IPS-11a (cell line): ENCODE measurements around the gene SHANK2.
A peak's percentile ranks its signal among the peaks of the same experiment; 100 is the strongest.

ENCODE experiments used
- H3K4me3 ChIP-seq: one replicate; pipeline ENCODE4 v1.5.1; 2013; ENCODE audit warnings: low read depth, low read length, control low read depth

SHANK2 gene

DNA sequence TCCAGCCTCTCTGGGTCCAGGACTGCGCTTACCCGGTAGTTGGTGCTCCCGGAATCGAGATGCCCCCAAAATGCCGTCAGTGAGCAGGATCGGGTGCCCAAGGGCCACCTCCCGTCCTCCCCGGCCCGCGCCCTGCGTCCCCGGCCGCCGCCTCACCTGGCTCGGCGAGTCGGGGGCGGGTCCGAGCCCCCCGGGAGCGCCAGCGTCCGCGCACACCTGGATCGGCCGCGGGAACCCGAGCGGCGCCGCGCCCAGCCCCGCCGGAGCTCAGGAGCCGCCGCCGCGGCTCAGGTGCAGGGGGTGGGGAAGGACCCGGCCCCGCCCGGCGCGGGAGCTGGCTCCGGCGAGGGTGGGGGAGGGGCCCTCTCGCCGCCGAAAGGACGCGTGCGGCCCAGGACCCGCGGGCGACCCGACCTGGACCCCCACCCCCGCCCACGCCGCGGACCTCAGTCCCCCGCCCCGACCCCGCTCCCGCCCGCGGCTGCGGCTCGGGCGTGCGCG, at the start of gene SHANK2:
Gene SHANK2, minus strand, starts transcription at position 309 of the 501 bp plus-strand sequence. CDS start 105,251 bp downstream, outside the sequence.
- H3K4me3 ChIP-seq, result peak within 1 kb of the TSS; percentile 82

DNA sequence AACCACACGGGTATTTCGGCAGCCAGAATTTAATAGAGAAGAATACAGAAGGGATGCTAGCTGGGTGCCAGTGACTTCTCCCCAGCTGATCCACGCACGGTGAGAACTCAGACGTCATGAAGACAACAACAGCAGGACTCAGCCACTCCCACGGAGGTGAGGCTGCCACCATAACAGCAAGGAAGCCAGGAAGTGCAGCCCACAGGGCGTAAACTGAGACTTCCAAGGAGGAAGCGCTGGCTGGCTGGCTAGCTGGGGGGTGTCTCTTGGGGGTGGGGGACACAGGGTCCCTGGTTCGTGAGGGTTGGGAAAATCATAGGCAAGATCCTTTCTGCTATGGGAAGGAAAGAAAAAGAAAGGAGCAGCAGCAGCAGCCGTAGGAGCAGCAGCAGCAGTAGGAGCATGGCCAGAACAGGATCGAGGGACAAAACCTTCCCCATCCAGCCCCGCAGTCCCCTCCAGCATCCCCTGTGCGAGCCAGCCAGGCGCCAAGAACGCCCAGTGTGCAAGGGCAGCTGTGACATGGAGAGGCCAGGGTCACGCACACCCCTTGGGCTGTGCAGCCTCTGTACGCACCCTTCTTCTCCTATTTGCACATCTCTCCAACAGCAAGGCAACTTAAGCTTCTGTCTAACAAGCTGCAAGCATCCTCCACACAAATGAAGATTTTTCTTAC, 49.6 kb upstream of the SHANK2 start:
- H3K4me3 ChIP-seq, result no peak overlapping the region

DNA sequence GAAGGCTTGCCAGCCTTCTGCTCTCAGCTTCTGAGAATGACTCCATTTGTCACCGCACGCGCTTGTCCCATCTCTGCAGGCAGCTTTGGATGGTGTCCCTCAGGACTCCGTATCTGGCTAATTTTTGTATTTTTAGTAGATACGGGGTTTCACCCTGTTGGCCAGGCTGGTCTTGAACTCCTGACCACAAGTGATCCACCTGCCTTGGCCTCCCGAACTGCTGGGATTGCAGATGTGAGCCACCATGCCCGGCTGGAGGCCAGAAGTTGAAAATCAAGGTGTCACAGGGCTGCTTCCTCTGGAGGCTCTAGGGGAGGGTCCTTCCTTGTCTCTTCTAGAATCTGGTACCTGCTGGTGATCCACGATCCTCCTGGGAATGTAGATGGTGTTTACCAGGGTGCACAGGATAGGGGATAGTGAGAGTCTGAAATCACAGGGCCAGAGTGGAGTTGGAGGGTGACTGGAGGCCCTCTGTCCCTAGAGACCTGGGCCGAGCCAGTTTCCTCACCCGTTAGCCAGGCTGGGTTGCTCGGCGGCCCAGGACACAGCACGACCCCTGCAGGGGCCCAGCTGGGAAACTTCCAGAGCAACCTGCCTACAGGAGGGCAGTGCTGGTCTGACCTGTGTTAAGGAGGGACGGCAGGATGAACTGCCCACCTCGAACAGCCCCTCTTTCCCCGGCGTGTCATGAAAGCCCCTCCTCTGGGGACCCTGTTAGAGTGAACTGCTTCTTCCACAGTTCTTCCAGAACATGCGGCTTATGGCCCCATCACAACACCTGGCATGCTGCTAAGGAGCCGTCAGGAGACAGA, 48.9 kb upstream of the SHANK2 start:
- H3K4me3 ChIP-seq, result no peak overlapping the region

DNA sequence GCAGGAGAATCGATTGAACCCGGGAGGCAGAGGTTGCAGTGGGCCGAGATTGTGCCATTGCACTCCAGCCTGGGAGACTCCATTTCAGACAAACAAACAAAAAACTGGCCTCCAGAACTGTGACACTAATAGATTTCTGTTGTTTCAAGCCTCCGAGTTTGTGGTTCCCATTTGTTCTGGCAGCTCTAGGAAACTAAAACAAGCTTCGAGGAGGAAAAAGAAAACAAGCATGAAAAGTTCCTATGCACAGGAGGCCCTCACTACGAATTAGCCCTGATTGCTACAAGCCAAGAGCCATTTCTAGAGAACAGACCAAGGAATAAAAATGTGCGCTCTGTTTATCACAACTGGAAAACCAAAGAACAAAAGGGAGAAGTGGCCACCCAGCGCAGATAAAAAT, 47.8 kb upstream of the SHANK2 start:
- H3K4me3 ChIP-seq, result no peak overlapping the region

DNA sequence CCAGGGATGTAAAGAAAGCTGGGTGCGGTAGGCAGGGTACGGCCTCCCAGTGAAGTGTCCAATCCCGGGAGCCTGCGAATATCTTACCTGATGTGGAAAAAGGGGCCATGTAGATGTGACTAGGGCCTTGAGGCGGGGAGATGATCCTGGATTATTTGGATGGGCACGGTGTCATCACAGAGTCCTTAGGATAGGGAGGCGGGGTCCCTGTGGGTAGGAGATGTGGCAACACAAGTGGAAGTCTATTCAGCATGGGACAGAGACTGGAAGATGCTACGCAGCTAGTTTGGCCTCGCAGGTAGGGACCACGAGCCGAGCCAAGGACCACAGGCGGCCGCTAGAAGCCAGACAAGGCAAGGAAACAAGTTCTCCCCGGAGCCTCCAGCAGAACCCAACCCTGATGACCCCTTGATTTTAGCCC, 46.4 kb upstream of the SHANK2 start:
- H3K4me3 ChIP-seq, result no peak overlapping the region

DNA sequence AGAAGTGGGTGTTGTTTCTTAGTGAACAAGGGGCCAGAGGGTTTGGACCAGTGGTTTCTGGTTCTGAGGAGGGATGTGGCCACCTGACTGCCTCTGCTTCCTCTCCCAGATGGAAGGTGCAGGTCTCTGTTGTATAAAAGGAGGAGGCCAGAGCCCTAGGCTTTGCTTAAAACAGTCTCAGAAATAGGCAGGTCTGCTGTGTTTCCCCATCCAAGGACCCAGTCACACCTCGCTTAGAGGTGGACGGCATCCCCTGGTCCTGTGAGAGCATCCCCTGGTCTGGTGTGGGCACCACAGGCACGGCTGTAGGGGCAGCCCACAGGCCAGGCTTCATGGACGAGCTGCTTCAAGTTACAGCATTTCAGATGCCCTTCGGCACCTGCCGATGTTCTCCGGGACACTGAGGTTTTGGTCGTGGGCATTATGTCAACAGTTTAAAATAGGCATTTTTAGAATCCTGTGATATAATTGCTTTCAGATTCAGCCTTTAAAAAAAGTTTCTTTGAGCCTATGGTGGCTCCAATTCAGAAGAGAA, 45.7 kb upstream of the SHANK2 start:
- no peak overlapping the region for H3K4me3 ChIP-seq

DNA sequence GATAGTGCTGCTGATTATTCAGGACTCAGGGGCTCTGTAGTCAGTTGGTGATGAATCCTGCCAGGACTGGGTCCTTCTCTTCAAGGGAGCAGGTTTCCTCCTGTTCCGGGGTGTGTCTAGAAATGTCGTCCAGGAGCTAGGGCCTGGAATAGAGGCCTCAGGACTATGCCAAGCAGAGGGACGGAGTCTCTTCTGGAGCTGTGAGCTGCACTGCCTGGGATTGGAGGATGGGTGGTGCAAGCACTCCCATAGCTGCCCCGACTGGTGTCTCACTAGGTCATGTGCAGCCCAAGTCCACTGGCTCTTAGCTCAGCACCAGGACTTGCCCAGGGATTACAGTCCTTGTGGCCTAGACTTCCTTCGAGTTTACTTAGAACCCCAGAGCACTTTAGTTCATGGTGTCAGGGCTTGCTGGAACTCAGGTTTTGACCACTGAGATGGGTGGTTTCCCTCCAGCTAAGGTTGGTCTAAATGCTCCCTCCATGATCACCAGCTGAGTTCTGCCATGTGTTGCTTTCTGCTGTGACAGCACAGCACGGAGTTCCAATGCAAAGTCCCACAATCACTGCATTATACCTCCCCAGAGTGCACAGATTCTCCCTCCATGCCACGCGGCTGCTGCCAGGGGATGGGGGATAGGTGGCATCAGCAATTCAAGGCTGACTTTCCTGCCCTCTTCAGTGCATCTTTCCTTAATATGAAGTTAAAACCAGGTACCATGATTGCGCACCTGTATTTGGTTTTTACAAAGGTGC, 42.6 kb upstream of the SHANK2 start:
- H3K4me3 ChIP-seq, result no peak overlapping the region

DNA sequence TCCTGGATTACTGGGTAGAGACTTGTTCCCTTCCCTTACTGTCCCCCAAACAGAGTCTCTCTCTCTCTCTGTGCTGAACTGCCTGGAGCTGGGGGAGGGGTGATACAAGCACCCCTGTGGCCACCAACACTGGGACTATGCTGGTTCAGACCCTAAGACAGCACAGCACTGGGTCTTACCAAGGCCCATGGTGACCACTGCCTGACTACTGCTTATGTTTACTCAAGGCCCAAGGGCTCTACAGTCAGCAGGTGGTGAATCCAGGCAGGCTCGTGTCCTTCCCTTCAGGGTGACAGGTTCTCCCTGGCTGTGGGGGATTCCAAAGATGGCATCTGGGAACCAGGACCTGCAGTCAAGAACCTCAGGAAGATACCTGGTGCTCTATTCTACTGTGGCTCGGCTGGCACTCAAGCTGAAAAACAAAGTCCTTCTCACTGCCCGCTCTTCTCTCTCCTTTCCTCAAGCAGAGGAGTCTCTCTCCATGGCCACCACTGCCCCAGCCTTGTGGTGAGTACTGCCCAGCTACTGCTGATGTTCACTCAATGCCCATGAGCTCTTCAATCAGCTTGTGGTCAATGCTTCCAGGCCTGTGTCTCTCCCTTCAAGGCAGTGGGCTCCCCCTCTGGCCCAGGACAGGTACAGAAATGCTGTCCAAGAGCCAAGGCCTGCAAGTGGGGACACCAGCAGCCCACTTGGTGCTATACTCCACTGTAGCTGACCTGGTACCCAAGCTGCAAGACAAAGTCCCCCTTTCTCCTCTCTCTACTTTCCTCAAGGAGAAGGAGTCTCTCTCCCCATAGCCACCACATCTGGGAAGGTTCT, 41.8 kb upstream of the SHANK2 start:
- no peak overlapping the region for H3K4me3 ChIP-seq

DNA sequence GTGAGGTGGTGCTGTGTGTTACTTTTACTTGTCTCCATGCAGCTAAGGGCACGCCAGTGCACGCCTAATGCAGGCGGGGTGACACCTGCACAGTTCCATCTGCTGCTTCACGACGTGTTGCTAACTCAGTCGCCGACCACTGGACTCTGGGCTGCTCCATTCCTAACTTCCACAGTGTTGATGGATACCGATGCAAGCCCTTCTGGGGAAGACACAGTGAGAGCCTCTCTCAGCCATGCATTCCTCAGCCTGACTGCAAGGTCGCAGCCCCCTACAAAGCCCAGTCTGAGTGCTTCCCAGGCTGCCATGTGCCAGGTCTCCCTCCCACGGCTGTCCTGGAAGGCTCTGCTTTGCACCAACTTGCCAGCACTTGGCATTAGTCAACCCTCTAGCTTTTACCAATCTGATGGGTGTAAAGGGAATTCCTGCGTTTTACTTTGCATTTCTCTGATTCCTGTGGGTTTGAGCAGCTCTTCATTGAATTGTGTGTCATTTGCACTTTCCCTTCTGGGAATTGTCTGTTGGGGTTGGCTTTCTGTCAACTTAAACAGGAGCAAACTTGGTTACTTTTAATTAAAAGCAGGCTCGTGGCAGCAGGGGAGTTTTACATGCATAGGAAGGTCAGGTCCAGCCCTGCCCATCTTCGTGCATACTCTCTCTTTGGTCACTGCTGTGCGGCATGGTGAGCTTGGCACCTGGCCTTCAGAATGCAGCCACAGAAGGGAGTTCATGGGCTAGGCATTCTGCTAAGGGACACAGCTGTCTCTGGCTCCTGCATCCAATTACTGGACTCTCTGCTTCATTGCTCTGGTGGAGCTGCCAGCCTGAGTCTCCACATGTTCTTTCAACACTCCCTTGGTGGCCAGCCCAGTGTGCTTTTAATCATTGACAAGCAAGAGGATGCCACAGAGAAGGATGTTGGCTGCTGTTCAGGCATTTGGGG, 34.6 kb upstream of the SHANK2 start:
- H3K4me3 ChIP-seq, result no peak overlapping the region

DNA sequence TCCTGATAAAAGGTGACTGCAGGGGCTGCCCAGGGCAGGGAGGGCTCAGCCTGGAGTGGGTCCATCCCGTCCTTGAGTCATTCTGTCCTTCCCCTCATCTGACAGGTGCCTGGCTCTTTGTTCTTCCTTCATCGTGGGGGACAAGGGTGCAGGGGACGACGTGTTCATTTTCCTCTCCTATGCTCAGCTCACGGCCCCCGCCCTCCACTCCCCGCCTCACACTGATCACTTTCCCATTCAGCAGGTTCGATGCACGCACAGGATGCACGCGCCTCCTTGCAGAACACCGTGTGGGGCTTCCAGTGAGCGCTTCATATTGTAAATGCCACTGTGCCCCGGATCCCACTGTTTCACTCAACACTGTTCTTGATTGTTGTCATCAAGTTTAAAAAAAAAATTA, 32.7 kb upstream of the SHANK2 start:
- no peak overlapping the region for H3K4me3 ChIP-seq

DNA sequence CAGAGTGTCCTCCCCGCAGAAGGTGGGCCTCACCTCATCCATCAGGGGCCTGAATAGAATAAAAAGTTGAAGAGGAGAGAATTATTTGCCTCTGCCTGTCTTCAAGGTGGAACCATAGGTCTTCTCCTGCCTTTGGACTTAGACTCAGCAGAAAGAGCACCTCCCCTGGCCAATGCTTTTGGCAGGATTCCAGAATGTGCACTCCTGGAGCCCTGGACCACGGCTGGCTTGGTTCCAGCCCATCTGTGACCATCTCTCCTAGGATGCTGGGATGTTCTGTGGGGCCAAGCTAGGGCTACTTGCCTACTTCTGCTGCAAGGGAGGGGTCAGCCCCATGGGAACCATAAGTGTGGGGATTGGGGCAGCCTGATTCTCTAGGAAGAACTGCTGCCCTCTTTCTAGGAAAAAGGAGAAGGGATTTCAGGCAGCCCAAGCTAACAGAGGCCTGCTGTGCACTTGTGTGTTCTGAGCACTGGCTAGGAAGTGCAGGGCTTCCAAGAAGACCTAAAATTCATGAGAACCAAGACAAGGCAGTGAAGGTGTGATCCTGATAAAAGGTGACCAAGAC, 32.2 kb upstream of the SHANK2 start:
- no peak overlapping the region for H3K4me3 ChIP-seq

DNA sequence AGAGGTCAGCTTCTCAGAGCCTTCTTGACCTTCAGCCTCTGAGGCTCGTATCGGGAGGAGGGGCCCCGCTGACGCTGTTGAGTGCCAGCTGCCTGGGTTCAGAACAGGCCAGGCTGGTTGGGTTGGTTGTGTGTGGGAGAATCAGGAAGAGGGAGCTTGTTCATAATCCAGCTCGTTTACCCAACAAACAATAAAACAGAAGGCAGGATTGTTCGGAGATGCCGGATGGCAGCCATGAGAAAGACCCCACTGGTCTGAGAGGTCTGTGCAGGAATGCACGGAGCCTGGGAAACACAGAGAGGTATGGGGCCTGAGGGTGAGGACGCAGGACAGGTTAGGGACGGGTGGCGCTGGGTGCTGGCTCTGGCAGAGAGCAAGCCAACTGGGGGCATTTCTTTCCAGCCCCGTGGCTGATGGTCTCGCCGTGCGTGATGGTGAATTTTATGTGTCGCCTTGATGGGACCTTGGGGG, 31.6 kb upstream of the SHANK2 start:
- H3K4me3 ChIP-seq, result no peak overlapping the region

DNA sequence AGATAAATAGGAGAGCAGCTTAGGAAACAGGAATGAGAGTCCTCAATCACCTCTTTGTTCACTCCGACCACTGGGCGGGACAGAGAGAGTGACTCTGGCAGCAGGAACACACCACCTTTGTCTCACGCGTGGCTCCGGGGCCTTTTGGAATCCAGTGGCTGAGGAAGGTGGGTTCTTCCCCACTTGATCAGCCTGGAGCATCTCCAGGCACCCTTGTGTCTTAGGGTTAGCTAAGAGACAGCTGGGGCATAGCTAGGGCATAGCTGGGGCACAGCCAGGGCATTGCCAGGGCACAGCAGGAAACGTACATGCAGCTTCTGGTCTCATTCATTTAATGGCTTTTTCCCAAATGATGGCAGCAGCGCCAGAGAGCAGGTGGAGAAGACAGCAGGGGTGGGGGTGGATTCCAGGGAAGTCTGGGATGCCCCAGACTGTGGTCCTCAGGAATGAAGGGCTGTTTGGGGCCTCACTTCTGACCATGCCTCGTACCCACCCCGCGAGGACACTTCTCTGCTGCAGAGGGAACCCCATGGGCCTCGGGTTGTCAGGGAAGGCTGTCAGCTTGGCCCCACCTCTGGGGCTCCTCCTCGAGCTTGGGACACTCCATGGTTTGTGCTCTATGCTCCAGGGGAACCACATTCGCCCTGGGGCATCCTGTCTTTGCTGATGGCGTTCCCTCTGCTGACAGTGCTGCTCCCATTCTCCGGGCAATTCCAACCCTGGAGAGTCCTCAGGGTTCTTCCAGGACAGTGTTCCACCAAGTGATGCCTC, 30.4 kb upstream of the SHANK2 start:
- no peak overlapping the region for H3K4me3 ChIP-seq

DNA sequence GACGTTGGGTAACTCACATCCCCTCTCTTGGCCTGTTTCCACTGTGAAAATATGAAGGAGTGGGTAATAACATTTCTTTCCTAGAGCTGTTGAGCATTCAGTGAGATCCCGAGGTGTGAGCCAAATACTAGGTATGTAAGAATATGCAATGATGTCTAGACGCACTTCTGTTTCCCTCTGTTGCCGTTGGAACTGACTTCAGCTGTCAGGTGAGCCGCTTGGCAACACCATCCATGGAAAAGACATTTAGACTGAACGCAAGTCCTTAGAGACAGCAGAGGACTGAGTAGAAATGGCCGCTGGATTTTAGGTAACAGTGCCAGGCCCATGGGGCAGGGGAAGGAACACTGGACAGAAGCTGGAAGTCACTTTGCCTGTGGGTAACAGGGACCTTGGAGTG, 29.5 kb upstream of the SHANK2 start:
- no peak overlapping the region for H3K4me3 ChIP-seq

DNA sequence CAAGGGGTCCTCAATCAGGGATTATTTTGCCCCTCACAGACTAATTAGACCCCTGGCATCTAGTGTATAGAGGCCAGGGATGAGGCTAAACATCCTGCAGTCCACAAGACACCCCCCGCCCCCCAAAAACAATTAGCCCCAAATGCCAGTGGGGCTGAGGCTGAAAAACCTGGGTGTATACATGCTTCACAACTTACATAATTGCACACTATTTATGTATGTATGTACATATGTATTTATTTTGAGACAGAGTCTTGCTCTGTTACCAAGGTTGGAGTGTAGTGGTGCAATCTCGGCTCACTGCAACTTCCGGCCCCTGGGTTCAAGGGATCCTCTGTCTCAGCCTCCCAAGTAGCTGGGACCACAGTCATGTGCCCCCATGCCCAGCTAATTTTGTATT, 28.8 kb upstream of the SHANK2 start:
- H3K4me3 ChIP-seq, result no peak overlapping the region

DNA sequence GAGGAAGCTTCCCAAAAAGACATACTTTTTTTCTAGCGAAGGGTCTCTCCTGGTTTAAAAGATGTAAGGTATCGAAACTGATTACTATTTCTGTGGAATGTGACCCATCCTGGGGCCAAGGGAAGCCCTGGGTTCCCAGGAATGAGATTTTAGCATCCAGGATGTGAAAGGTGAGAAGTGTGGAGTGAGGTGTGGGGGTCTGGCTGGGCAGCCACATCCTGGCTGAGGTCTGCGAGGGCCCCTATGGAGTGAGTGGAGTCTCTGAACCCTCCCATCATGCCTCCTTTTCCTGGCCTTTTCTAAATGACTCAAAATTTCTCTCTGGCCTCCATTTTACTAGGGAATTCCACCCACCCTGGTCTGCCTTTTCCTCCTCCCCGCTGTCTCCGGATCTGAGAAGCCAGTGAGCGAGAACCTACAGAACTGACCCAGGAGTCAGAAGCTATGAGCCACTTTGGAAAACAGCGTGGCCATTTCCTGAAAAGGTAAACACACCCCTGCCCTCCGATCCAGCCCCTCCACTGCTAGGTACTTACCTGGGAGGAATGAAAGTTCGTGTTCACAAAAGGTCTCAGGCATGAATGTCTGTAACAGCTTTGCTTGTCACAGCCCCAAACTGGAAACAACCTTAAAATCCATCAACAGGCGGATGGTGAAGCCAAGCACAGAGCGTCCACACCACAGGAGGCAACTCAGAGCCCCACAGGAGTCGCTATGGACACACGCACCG, 27.7 kb upstream of the SHANK2 start:
- H3K4me3 ChIP-seq, result no peak overlapping the region

DNA sequence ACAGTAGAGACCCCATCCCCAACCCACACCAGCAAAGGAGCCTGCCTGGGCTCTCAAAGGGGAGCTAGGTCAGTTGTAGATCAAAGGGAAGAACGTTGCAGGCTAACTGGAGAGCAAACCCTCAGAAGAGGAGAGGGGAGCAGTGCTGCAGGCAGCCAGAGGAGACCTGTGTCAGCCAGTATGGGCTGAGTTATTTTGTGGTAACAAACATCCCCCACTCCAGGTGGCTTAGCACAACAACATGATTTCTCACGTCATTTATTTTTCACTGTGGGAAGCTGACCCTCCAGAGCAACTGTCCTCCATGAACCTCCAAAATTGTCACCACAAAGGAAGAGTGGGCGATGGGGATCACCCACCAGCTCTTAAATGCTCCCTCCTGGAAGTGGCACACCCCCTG, 19.8 kb upstream of the SHANK2 start:
- no peak overlapping the region for H3K4me3 ChIP-seq
